AG08396 (cell line): ENCODE results near the gene SNCAIP.
"Not testable (repeated sequence)": the region's sequence is repeated elsewhere in the genome, so short reads cannot be mapped to it uniquely, and the experiment has no call there.

Experiments used
- DNase-seq: peaks from one replicate; pipeline ENCODE4 v3.0.0; 2012; ENCODE audit warnings: low spot score, mixed read lengths

Gene SNCAIP

DNA sequence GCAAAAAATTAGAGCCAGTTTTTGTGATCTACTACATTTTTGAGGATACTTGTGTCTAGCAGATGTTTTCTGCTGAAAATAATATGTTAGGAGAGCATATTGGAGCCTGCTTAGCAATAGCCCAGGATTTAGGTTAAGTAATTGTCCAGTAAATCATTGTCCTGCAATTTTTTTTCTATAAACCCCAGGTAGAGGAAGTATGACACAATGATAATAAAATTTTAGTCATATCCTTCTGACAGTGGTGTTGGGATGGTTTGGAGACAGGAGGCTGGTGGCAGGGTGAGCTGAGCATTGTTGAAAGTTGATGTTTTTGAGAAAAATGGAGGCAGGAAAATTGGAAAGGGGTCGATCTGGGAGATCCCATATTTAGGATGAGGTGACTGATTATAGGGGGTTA, 3.5 kb downstream of the SNCAIP start:
- DNase-seq: no peak

DNA sequence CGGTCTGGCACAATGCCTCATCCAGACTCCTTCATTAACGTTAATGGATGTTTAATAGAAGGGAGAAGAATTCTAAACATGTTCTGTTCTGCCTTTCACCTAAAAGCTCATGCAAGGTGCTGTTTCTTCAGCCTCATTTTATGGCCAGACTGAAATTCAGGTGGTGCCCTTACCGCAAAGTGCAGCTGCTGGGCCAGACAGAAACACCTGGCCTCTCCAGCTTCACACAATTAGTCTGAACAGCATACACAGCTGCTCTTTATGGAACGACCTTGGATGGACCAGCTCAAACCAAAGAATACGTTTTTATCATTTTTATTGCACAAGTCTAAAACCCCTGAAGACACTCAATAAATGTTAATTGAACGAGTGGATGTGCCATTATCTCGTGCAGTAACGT, 4.6 kb downstream of the SNCAIP start:
- no peak for DNase-seq

DNA sequence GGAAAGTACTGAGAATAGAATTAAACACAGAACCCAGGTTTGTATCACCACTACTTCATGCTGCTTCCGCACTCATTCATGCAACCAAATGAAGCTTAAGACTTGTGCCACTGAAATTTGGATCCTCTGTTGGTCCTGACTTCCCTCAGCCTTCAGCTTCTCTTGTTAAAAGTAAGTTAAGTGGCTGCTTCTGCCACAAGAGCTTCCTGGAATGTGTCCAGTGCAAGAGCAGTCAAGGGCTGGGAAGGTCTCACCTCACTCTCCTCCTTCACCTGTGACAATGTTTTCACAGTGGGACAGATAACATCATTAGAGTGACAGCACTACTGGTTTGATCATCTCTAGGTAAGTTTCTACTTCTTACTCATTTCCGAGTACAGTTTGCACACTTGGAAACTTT, 7.9 kb downstream of the SNCAIP start:
- DNase-seq: no peak

DNA sequence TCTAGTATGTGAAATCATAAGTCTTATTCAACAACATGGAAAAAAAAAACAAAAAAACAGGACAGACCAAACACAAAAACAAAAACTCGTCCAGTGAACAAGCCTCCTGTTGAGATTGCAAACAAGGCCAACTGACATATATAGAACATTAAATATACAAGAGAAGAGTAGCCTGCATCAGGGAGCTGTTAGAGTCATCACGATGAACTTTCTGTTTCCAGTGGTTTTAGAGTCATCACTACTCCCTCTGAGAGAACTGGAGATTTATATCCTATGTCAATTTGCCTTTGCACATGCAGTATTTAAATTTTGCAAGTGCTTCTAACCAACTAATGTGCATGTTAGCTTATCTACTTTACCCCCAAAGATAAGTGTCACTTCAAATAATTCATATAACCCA, 9.9 kb downstream of the SNCAIP start:
- no peak for DNase-seq

DNA sequence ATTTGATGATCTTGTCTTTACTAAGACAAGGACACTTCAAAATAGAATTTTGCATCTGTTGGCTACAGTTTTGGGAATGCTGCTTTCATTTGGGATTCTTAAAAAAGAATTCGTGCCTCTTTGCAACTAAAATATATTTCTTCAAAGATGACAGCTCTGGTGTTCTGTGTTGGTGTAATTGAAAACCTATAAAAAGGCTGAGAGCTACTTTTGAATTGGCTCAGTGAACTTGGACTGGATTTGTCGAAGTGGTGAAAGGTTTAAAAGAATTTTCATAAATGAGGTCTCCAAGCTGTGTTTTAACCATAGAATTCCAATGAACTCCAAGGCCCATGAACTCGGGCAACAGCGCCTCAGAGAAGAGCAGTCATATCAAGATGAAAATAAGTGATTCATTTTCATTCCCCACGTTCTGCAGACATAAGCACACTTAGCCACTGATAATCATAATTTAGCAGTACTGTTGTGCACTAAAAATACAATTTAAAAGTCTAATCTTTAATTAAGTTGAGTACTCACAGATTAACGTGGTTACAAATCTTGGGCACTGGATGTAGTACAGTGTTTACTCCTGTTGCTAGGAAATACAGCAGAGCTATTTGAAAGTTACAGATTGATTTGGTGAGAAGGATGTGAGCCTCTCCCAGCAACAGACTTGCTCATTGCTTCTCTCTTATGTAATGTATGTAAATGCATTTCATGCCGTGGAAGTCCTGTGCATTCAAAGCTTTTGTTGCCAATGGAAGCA, 10.9 kb downstream of the SNCAIP start:
- no peak for DNase-seq

DNA sequence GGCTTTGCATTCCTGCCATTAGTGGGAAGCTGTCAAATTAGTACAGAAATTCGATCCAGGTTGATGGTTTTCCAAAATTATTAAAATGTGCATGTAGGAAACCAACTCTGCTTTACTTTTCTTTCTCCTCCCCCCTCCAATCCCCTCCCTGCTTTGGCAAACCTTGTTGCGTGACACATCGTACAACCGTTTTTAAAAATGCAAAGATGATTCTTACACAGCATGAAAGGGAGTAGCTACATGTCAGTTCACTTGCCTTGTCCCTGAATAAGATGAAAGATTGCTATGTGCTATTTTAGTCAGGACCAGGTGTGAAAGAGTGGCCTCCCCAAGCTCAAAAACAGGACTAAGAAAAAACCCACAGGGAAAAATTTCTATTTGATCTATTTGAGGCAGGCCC, 11.7 kb downstream of the SNCAIP start:
- no peak for DNase-seq

DNA sequence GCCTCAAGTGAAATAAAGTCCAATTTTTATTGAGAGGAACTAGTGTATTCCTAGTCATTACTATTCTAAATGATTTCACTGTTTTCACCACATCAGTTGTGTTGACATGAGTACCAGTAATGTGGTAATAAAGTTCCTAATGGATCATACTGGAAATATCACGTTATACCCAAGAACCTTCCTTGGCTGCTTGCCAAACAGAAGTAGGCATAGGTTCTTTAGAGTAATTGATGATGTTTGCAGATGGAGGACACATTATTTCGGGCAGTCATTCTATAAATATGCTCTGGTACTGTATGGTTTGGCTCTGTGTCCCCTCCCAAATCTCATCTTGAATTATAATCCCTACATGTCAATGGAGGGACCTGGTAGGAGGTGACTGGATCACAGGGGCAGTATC, 15.1 kb downstream of the SNCAIP start:
- DNase-seq: no peak

DNA sequence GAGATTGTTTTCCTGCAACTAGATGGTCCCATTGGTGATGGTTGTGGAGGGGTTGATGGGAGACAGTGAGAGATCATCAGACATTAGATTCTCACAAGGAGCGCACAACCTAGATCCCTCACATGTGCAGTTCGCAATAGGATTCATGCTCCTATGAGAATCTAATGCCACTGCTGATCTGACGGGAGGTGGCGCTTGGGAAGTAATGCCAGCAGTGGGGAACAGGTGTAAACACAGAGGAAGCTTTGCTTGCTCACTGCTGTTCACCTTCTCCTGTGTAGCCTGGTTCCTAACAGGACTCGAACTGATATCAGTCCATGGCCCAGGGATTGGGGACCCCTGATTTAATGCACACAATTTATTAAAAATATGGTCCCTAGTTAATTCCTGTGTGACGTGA, 18.8 kb downstream of the SNCAIP start:
- DNase-seq: no peak

DNA sequence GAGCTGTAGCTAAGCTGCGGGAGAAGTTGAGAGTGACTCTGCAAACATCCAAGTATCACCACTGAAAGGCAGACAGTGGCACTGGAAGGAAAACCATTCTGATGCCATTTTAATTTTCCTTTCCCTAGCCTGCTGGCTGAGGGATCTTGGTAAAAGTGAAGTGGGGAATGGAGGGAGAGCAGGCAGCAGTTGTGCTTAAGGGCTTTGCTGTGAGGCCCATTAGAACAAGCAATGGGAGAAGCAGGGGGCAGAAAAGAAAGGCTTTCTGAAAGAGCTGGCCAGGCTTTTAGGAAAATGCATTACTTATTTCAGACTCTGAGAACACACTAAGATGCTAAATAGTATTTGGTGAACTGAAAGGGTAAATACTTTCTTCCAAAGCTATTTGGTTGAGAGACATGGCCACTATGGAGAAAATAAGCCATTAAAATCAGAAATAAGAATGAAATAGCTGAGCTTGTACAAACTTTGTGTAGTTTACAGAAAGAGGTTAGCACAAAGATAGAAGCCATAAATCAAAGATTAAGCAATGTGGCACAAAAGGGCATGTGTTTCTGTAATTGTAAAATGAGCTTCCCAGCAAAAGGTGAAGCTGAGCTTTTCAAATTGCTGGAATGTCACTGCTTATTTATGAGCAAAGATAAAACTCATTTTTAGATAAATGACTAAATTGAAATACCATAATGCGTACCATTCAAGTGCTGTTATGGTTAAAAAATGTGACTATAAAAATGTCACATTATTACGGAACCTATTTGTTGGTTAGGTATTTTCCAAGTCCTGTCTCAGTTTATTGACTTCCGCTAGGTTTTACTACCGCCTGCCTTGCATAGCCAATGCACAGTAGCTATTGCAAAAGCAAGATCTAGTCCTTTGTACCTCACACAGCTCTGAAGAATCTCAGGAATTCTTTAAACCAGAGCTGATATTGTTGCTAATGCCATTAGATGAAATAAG, 20.8 kb downstream of the SNCAIP start:
- DNase-seq: no peak

DNA sequence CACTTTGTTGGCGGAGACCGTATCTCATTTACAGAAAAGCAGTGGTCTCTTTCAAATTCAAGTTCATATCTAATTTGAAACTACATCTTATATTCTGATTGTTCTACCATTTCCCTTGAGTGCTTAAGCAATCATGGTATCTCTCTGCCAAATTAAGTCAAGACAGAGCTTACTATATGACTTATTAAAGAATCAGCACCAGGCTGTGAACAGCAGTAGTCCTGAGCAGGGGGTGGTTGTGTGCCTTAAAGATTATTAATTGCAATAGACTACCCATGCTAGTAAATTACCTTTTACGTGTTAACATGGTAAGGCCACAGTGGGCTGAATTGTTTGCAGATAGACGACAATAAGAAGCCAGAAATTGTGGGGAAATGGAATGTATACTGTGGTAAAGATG, 21.5 kb downstream of the SNCAIP start:
- no peak for DNase-seq

DNA sequence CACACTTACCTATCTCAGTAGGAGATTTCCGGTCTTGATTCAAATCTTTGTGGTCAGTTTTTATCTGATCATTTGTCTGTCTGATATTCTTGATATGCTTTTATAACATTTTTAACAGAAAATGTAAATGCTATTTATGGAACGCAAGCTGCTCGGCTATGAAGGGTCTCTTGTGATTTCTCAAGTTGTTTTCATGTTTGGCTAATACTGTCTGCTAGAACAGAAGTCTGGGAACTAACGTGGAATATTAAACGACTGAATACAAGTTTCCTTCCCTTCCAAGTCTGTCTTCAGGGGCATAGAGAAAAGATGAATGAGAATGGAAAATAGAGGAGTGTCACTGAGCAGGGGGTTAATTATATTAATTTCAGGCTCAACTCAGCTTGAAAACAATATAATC, 27.6 kb downstream of the SNCAIP start:
- DNase-seq: no peak

DNA sequence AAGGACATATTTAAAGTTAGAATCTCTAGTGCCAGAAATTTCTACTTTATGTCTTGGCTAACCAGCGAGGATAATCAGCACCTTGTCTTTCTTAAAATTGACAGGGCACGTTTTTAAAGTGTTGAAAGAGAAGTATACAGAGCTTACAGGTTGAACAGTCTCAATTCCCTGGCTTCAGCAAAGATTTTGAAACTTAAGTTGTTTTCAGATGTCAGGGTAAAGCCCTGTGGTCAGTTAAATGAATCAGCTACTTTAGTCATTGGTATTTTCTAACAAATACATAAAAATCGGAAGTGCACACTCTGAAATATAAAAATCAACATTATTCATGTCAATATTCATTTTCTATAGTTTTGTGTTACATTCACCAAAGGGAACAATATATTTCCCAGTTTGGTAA, 29.1 kb downstream of the SNCAIP start:
- DNase-seq: no peak

DNA sequence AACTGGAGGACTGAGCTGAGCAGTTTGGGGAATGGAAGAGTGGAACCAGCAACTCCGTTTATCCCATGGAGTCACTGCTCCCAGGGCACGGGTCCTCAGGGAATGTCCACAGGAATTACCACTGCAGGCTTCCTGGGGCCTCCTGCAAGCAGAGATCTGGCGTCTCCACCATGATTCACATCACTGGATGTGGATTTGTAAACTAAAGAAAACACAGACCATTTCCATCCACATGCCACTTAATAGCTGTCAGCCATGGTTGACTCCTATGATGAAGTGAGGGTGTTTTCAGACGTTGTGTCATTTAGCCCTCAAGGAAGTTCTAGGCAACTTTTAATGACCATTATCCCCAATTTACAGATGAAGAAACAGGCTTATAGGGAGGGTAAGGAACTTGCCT, 30.2 kb downstream of the SNCAIP start:
- no peak for DNase-seq

DNA sequence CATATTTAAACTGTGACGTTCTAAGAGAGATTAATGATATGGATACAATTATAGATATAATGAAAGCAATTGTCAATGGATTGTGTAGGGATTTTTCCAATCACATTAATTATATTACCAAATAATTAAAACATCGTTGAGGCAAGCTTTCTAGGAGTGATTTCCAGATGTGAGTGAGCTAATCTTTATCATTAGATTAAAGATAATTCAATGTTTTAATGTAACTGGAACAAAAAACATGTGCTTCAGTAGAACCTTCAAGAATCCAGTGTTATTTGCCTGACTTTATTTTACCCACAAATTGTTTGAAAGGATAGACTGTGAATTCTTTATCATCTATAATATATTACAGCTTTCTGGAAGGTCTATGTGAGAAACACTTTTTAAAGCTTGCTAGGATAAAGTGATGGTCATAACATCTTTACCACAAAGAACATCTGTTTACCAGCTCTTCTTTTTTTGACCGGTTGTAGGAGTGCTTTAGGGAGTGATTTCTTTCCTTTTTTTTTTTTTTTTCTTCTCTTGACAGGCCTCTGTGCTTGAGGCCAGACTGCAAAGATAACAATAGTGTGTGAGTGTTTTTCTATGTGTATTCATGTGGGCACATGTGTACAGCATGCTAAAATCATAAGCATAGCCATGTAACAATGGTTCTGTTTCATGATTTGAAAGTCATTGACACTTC, 35.0 kb downstream of the SNCAIP start:
- DNase-seq: no peak

DNA sequence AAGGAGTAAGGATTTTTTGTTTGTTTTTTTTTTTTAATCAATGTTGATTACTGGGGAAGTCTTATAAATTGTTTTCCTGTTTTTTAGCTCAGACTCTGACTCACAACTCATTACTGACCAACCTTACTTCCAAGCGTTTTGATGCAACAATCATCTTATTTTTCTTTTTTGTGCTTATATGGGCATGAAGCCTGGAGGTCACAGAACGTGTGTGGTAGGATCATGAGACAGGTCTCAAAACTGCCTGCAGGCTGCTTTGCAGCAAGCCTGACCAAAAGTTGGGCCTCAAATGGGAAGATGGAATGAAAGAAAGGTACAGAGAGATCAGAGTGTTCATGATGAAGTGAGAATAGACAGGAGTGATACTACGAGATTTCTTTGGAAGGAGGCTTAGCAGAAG, 38.5 kb downstream of the SNCAIP start:
- no peak for DNase-seq

DNA sequence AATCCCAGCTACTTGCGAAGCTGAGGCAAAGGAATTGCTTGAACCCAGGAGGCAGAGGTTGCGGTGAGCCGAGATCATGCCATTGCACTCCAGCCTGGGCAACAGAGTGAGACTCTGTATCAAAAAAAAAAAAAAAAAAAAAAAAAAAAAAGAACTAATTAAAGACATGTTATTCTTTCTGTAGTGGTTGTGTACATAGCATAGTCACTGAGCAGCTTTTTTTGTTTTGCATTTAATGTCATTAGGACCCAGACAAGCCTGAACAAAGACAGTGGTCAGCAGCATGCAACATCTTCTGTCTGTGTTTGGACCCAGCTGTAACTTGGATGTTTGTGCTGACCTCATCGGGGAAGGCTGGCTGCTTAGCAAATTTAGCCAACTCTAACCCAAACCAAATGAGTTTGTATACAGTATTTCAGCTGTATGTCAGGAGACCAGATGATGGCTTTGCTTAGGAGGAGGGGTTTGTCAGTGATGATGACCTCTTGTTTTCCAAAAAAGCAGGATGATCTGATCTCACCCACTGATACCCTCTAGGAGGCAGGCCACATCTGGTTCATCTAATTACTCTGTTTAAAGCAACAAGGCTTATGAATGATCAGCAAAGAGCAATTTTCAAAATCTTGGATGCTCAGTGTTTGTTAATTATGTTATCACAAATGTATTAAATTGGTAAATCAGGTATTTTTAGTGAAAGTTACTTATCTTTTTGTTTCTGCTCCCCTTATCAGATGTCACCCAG, 39.5 kb downstream of the SNCAIP start:
- peak; percentile 36 for DNase-seq

DNA sequence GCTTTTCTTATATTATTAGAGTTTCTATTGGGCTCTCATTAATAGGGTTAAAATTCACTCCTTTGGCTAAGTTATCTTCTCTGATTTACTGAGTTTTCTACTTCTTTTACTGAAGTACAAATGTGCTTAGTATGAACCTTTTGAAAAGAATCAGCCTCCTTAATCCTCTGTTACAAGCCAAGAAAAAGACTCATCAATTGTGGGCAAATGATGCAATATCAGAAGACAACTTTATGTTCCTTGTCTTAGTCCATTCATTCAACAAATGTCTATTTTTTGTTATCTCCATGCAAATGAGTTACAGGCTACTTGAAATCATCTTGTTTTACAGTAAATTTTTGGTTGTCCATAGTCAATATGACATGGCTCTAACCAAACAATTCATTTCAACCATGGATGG, 40.3 kb downstream of the SNCAIP start:
- no peak for DNase-seq

DNA sequence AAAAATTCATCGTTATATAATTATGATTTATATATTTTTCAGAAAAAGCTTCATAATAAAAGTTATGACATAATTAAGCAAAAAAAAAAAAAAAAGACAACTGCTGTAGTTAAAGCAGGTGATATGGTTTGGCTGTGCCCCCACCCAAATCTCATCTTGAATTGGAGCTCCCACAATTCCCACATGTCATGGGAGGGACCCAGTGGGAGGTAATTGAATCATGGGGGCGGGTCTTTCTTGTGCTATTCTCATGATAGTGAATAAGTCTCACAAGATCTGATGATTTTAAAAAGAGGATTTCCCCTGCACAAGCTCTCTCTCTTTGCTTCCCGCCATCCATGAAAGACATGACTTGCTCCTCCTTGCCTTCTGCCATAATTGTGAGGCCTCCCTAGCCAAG, 41.3 kb downstream of the SNCAIP start:
- DNase-seq: not testable (repeated sequence)

DNA sequence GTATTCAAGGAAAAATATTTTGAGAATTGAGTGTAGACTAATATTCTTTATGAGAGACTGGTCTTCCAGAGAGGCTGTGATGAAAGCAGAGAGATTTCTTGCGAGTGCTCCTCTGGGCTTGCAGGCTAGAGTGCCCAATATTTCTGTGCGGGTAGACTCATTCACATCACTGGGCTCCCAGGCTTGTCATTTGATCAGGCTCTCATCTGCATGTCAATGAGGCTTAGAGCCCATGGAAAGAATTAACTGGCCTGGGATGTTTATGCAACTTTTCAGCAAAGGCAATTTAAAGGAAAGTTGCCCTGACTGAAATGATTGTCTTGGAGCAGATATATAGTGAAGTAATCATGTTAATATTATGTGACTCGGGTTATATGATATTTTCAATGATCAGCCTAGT, 42.3 kb downstream of the SNCAIP start:
- DNase-seq: no peak

DNA sequence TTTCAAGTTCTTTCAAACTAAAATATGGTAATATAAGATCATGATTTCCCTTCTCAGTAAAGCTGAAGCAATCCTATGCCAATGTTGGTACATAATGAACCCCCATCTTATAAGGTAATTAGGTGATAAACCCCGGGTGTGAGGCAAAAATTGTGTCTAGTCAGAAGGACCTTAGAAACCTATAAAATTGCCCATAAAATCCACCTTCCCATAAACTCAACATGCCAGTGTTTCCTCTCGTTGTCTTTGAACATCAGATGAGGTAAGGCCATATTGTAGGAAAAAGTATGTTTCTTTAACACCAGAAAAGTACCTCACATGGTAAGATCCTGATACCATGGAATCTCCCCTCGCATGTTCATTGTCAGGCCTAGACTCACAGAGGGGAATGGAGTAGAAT, 43.3 kb downstream of the SNCAIP start:
- no peak for DNase-seq

DNA sequence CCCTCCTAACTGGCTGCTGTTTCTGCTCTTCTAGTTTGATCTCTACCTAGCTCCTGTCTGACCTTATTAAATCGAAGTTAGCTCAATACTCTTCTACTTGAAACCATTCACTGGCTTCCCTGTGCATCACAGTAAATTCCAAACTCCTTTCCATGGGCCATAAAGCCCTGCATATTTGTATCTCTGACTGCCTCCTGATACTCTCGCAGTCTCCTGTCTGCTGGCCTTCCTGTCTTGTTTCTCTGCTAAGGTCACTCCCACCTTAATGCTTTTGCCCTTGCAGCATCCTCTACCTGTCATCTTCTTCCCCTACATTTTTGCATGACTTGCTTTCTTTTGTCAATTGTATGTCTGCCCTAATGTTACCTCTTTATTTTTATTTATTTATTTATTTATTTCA, 44.8 kb downstream of the SNCAIP start:
- no peak for DNase-seq

DNA sequence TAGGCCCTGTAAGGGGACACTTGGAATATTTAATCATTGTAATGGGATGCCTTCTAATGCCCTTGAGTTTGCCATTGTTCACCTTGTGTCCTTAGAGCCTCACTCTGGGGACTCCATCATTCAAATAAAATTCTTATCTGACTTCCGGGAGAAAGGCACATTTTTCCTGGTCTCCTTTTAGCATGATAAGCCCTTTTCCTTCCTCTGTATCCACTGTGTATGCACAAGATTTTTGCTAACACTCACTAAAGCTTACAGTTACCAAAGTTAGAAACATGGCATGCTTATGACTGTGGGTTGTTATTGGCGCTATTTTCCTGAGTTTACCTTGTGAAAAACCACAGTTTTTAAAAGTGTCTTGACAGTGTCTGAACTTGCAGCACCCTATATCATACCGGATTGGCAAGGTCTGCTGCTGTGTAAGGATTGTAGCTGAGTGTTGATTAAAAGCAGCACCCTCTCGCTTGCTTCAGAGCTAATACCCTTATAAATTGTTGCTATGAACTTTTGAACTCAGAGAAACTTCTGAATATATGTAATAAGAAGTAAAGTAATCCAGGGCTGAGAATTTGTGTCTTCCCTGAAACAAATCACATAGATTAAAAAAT, 46.4 kb downstream of the SNCAIP start:
- DNase-seq: no peak
